Trophoblast cell (in vitro differentiated cells and primary cell): ENCODE results near the gene CEACAM6.

Experiments
- DNase-seq, 2 donors: peaks; one replicate each; pipeline ENCODE4 v3.0.0-alpha.2; 2016
- H2AFZ ChIP-seq: 2 replicates; pipeline ENCODE4 v1.6.1; 2013; ENCODE audit warnings: low read length, moderate library complexity, mild to moderate bottlenecking; ENCODE audit not compliant: insufficient read depth, poor library complexity
- H2AK5ac ChIP-seq: 2 replicates; pipeline ENCODE4 v1.6.1; 2013; ENCODE audit warnings: mild to moderate bottlenecking, low read length
- H2BK120ac ChIP-seq: 2 replicates; pipeline ENCODE4 v1.6.1; 2013; ENCODE audit warnings: low read length, mild to moderate bottlenecking, moderate library complexity; ENCODE audit not compliant: insufficient read depth, poor library complexity
- H2BK12ac ChIP-seq: 2 replicates; pipeline ENCODE4 v1.6.1; 2013; ENCODE audit warnings: mild to moderate bottlenecking, low read length, moderate library complexity
- H2BK5ac ChIP-seq: 2 replicates; pipeline ENCODE4 v1.6.1; 2013; ENCODE audit warnings: low read length, low read depth, moderate library complexity, mild to moderate bottlenecking; ENCODE audit not compliant: poor library complexity
- H3K14ac ChIP-seq: 2 replicates; pipeline ENCODE4 v1.6.1; 2013; ENCODE audit warnings: mild to moderate bottlenecking, low read length
- H3K18ac ChIP-seq: 2 replicates; pipeline ENCODE4 v1.6.1; 2013; ENCODE audit warnings: mild to moderate bottlenecking, low read length
- H3K23ac ChIP-seq: 2 replicates; pipeline ENCODE4 v1.6.1; 2013; ENCODE audit warnings: low read length
- H3K27ac ChIP-seq: 2 replicates; pipeline ENCODE4 v1.5.1; 2013; ENCODE audit warnings: low read depth, mild to moderate bottlenecking, inconsistent platforms, low read length, moderate library complexity
- H3K27me3 ChIP-seq: 2 replicates; pipeline ENCODE4 v1.6.1; 2013; ENCODE audit warnings: inconsistent platforms, mild to moderate bottlenecking, low read length, moderate library complexity; ENCODE audit not compliant: insufficient read depth
- H3K36me3 ChIP-seq, 2 experiments: 1 replicate in 1 of 2; 2 replicates in 1 of 2; pipeline ENCODE4 v1.6.1; 2013; ENCODE audit warnings: low read length in 2 of 2, mild to moderate bottlenecking in 2 of 2, moderate library complexity in 1 of 2; ENCODE audit not compliant: insufficient read depth in 2 of 2, control insufficient read depth in 1 of 2
- H3K4ac ChIP-seq: 2 replicates; pipeline ENCODE4 v1.6.1; 2013; ENCODE audit warnings: low read depth, mild to moderate bottlenecking, low read length, moderate library complexity
- H3K4me1 ChIP-seq, 2 experiments: 1 replicate in 1 of 2; 2 replicates in 1 of 2; pipeline ENCODE4 v1.6.1; 2013; ENCODE audit warnings: low read length in 2 of 2, mild to moderate bottlenecking in 2 of 2, moderate library complexity in 1 of 2; ENCODE audit not compliant: insufficient read depth in 2 of 2, control insufficient read depth in 1 of 2
- H3K4me2 ChIP-seq: 2 replicates; pipeline ENCODE4 v1.6.1; 2013; ENCODE audit warnings: inconsistent platforms, mild to moderate bottlenecking, low read length, moderate library complexity
- H3K4me3 ChIP-seq: 2 replicates; pipeline ENCODE4 v1.5.1; 2013; ENCODE audit warnings: mild to moderate bottlenecking, low read depth, low read length, inconsistent platforms
- H3K79me1 ChIP-seq: one replicate; pipeline ENCODE4 v1.6.1; 2013; ENCODE audit warnings: low read length
- H3K79me2 ChIP-seq: 2 replicates; pipeline ENCODE4 v1.6.1; 2013; ENCODE audit warnings: low read length, mild to moderate bottlenecking; ENCODE audit not compliant: control insufficient read depth, insufficient read depth, poor library complexity
- H3K9ac ChIP-seq: 2 replicates; pipeline ENCODE4 v1.6.1; 2013; ENCODE audit warnings: mild to moderate bottlenecking, low read length
- H3K9me3 ChIP-seq: 2 replicates; pipeline ENCODE4 v1.6.1; 2013; ENCODE audit warnings: low read depth, mild to moderate bottlenecking, control low read depth, inconsistent platforms, low read length; ENCODE audit not compliant: insufficient read depth
- H4K12ac ChIP-seq: 2 replicates; pipeline ENCODE4 v1.6.1; 2013; ENCODE audit warnings: low read depth, mild to moderate bottlenecking, low read length, moderate library complexity
- H4K8ac ChIP-seq: 2 replicates; pipeline ENCODE4 v1.6.1; 2013; ENCODE audit warnings: low read depth, mild to moderate bottlenecking, low read length, moderate library complexity
- H4K91ac ChIP-seq: one replicate; pipeline ENCODE4 v1.6.1; 2013; ENCODE audit warnings: low read depth, mild to moderate bottlenecking, low read length, moderate library complexity
- WGBS: extraction: QIAGEN DNeasy Blood & Tissue Kit; methylation state at CpG from one replicate; pipeline ENCODE4 v1.1.7; 2013; ENCODE audit warnings: missing lambda C conversion rate; ENCODE audit not compliant: insufficient read length, insufficient coverage; ENCODE audit errors: extremely low coverage; 5-methylcytosine and 5-hydroxymethylcytosine counted together

Gene CEACAM6

GRCh38 chr19:41816761-41817160 is 61.4 kb downstream of the CEACAM6 start:
- Histone ChIP-seq H2BK5ac (no peak overlapping the region), H4K91ac (no peak overlapping the region), H3K9me3 (peaks cover 3% of the 10 kb centered on the region), H3K18ac (no peak overlapping the region), H3K79me2 (no peaks in the 10 kb centered on the region), H3K36me3 (no peaks in the 10 kb centered on the region), H3K14ac (no peak overlapping the region), H3K9ac (no peak overlapping the region), H3K27me3 (no peaks in the 10 kb centered on the region), H3K27ac (no peak overlapping the region), H2AFZ (no peak overlapping the region), H4K8ac (no peak overlapping the region), H2BK12ac (no peak overlapping the region), H3K4me2 (no peak overlapping the region), H3K4ac (no peak overlapping the region), H2AK5ac (no peak overlapping the region), H3K4me1 (no peaks in the 10 kb centered on the region), H3K4me3 (no peak overlapping the region), H3K79me1 (no peaks in the 10 kb centered on the region), H2BK120ac (no peak overlapping the region), H3K23ac (no peak overlapping the region), H4K12ac (no peak overlapping the region)
- no CpG with 5 or more reads among the region's 2 CpGs for WGBS
- DNase-seq = no peak

GRCh38 chr19:41821003-41821735 is 65.8 kb downstream of the CEACAM6 start:
- Histone ChIP-seq H3K23ac (no peak overlapping the region), H3K9ac (no peak overlapping the region), H3K27me3 (no peaks in the 10 kb centered on the region), H4K8ac (no peak overlapping the region), H3K4me3 (no peak overlapping the region), H2BK5ac (no peak overlapping the region), H2BK12ac (no peak overlapping the region), H3K4ac (no peak overlapping the region), H3K4me1 (no peaks in the 10 kb centered on the region), H3K18ac (no peak overlapping the region), H4K91ac (no peak overlapping the region), H3K36me3 (no peaks in the 10 kb centered on the region), H4K12ac (no peak overlapping the region), H2BK120ac (no peak overlapping the region), H3K79me2 (no peaks in the 10 kb centered on the region), H3K9me3 (no peaks in the 10 kb centered on the region), H3K27ac (no peak overlapping the region), H3K4me2 (no peak overlapping the region), H2AK5ac (no peak overlapping the region), H2AFZ (no peak overlapping the region), H3K79me1 (no peaks in the 10 kb centered on the region), H3K14ac (no peak overlapping the region)
- DNase-seq = peak in 1 of 2 donors; percentile 48
- WGBS = no CpG with 5 or more reads among the region's 12 CpGs
